IPS-NIHi11 (cell line): ENCODE data around the gene ATP11C.
"Not testable (repeated sequence)": the region's sequence is repeated elsewhere in the genome, so short reads cannot be mapped to it uniquely, and the experiment has no call there.

Experiments
- DNase-seq: peaks from one replicate; pipeline ENCODE4 v3.0.0; 2012; ENCODE audit warnings: mixed read lengths, low spot score

ATP11C gene

GRCh38 chrX:139708067-139708466, 224.8 kb downstream of the ATP11C start, which contains the start of gene MCF2:
Gene MCF2 (minus strand): TSS chrX:139708167. CDS start chrX:139651744, 56,423 bp downstream.
- no peak for DNase-seq

- DNase-seq = no peak
Observed at GRCh38 chrX:139702658-139703057, 230.2 kb downstream of the ATP11C start.

- DNase-seq = no peak
Observed at GRCh38 chrX:139692908-139693307, 239.9 kb downstream of the ATP11C start.

- DNase-seq = peak; percentile 7
Observed at GRCh38 chrX:139692506-139692849, 240.4 kb downstream of the ATP11C start.

GRCh38 chrX:139691843-139692505, 240.9 kb downstream of the ATP11C start:
- peak; percentile 25 for DNase-seq

- DNase-seq = peak; percentile 14
Observed at GRCh38 chrX:139691493-139691842, 241.4 kb downstream of the ATP11C start.

- not testable (repeated sequence) for DNase-seq
Observed at GRCh38 chrX:139685175-139685574, 247.7 kb downstream of the ATP11C start.

- DNase-seq = no peak
Observed at GRCh38 chrX:139680356-139680755, 252.5 kb downstream of the ATP11C start.
